K562 (cell line): Measurements from ENCODE around the gene OVOL2. TPM values are rescaled to one million over a fixed set of nuclear protein-coding genes. Genes with fewer than 3 reads are reported as not detected.

Source experiments
- ATAC-seq: fragments of 200-7000 bp; cut with Tn5 transposase; 3 replicates; pipeline ENCODE4 v1.9.1; 2020; ENCODE audit warnings: moderate library complexity
- BruUV-seq: library from RNA; stranded (reverse); fragments of 400-500 nt; replicated peaks from 2 replicates; lab custom pipeline; 2021; lab: Mats Ljungman, UMichigan
- CTCF ChIA-PET: fragments of 300-600 bp; formaldehyde crosslinking; extraction: SDS; loops from one replicate; lab custom pipeline; 2021; ENCODE audit warnings: low intra/inter-chr PET ratio; lab: Yijun Ruan, JAX
- POLR2A ChIA-PET: fragments of 300-600, 350-650 bp; sonication (Branson Sonifier 250); formaldehyde crosslinking; extraction: SDS; loops from one replicate; lab custom pipeline; 2021; ENCODE audit warnings: antibody characterized with exemption, inconsistent platforms; lab: Yijun Ruan, JAX
- DNase-seq, 4 experiments: peaks; one replicate each; pipeline versions ENCODE4 v3.0.0 to v3.0.0-alpha.2; 2011 to 2018; ENCODE audit warnings: low spot score in 3 of 4, mixed read lengths in 3 of 4; ENCODE audit errors: extremely low read depth in 1 of 4
- FAIRE-seq: peaks from 2 replicates; lab custom pipeline; 2011; peaks lifted over from hg19 to GRCh38; lab: Jason Lieb, UNC
- H2AFZ ChIP-seq: 2 replicates; pipeline ENCODE4 v1.6.0; 2011; ENCODE audit warnings: low read depth, low read length, control low read depth, inconsistent platforms
- H3K27ac ChIP-seq: fragments of 200-600 bp; 3 replicates; pipeline ENCODE4 v1.8.0; 2011; ENCODE audit warnings: low read depth, mild to moderate bottlenecking, control low read depth, inconsistent platforms, low read length, moderate library complexity, mixed read lengths; ENCODE audit errors: extremely low read depth
- H3K27me3 ChIP-seq, 2 experiments: fragments of 300-600 bp in 1 of 2; 2 replicates in 1 of 2; 3 replicates in 1 of 2; pipeline versions ENCODE4 v1.6.0 to v1.8.0; 2011; ENCODE audit warnings: inconsistent platforms in 2 of 2, low read length in 2 of 2, mild to moderate bottlenecking in 1 of 2, mixed read lengths in 1 of 2, moderate library complexity in 1 of 2; ENCODE audit not compliant: control insufficient read depth in 2 of 2, insufficient read depth in 2 of 2
- H3K36me3 ChIP-seq: fragments of 300-600 bp; 3 replicates; pipeline ENCODE4 v1.8.0; 2011; ENCODE audit warnings: mild to moderate bottlenecking, low read length, inconsistent platforms; ENCODE audit not compliant: control insufficient read depth, insufficient read depth
- H3K4me1 ChIP-seq, 2 experiments: fragments of 200-600 bp in 1 of 2; replicated peaks in 1 of 2; 2 replicates in 1 of 2; 3 replicates in 1 of 2; pipeline versions ENCODE4 v1.5.1 to v1.8.0; 2011; ENCODE audit warnings: inconsistent platforms in 2 of 2, low read length in 2 of 2, mild to moderate bottlenecking in 1 of 2, mixed read lengths in 1 of 2, moderate library complexity in 1 of 2; ENCODE audit not compliant: control insufficient read depth in 2 of 2, insufficient read depth in 2 of 2
- H3K4me2 ChIP-seq: 2 replicates; pipeline ENCODE4 v1.6.1; 2011; ENCODE audit warnings: low read length, control low read depth, inconsistent platforms, mixed read lengths; ENCODE audit not compliant: insufficient read depth
- H3K4me3 ChIP-seq: fragments of 200-600 bp; sonication (generic), shearing (Covaris generic); 2 replicates; pipeline ENCODE4 v1.5.1; 2016; ENCODE audit warnings: control low read depth, inconsistent platforms
- H3K79me2 ChIP-seq: fragments of 200-600 bp; 3 replicates; pipeline ENCODE4 v1.8.0; 2011; ENCODE audit warnings: low read length, inconsistent platforms; ENCODE audit not compliant: control insufficient read depth, insufficient read depth
- H3K9ac ChIP-seq, 2 experiments: 2 replicates each; pipeline versions ENCODE4 v1.6.0 to v1.6.1; 2011; ENCODE audit warnings: low read depth in 2 of 2, low read length in 2 of 2, control low read depth in 1 of 2, inconsistent platforms in 1 of 2, mild to moderate bottlenecking in 1 of 2, mixed read lengths in 1 of 2; ENCODE audit not compliant: insufficient read depth in 1 of 2
- H3K9me1 ChIP-seq: one replicate; pipeline ENCODE4 v1.6.0; 2011; ENCODE audit warnings: inconsistent platforms, mild to moderate bottlenecking, low read length, moderate library complexity; ENCODE audit not compliant: control insufficient read depth, insufficient read depth
- H3K9me3 ChIP-seq: replicated peaks from 2 replicates; pipeline ENCODE4 v1.5.1; 2011; ENCODE audit warnings: low read depth, low read length, inconsistent platforms; ENCODE audit not compliant: control insufficient read depth, insufficient read depth
- H4K20me1 ChIP-seq: replicated peaks from 2 replicates; pipeline ENCODE4 v1.6.1; 2011; ENCODE audit warnings: low read length, inconsistent platforms, mixed read lengths; ENCODE audit not compliant: control insufficient read depth, insufficient read depth
- ETS2 ChIP-seq: IDR thresholded peaks from 2 replicates; pipeline ENCODE4 v1.6.1; 2016; ENCODE audit warnings: borderline replicate concordance, missing genetic modification characterization, mild to moderate bottlenecking, moderate library complexity, missing compliant biosample characterization; ENCODE audit not compliant: poor library complexity, severe bottlenecking
- FOXO4 ChIP-seq: fragments of 450-650 bp; formaldehyde crosslinking; IDR thresholded peaks from 2 replicates; pipeline ENCODE4 v1.4.0; 2020; ENCODE audit warnings: mild to moderate bottlenecking, moderate library complexity
- NR0B1 ChIP-seq: fragments of 450-650 bp; IDR thresholded peaks from one replicate; pipeline ENCODE4 v1.6.1; 2018; ENCODE audit warnings: mild to moderate bottlenecking, moderate library complexity; ENCODE audit not compliant: partially characterized antibody
- PTRF ChIP-seq: fragments of 450-650 bp; IDR thresholded peaks from 2 replicates; pipeline ENCODE4 v1.6.1; 2016; ENCODE audit warnings: mild to moderate bottlenecking, missing genetic modification characterization, missing compliant biosample characterization
- RNF2 ChIP-seq: sonication (generic); IDR thresholded peaks from 2 replicates; pipeline ENCODE4 v1.6.1; 2016
- TSC22D4 ChIP-seq: fragments of 450-650 bp; IDR thresholded peaks from 2 replicates; pipeline ENCODE4 v1.6.1; 2016; ENCODE audit warnings: missing genetic modification characterization, missing biosample characterization, control low read depth
- ZBTB8A ChIP-seq: fragments of 450-650 bp; IDR thresholded peaks from 2 replicates; pipeline ENCODE4 v1.6.1; 2018; ENCODE audit warnings: mild to moderate bottlenecking, moderate library complexity; ENCODE audit not compliant: partially characterized antibody
- ZNF764 ChIP-seq: fragments of 250-450 bp; sonication (Bioruptor Pico); IDR thresholded peaks from 2 replicates; pipeline ENCODE4 v1.4.0; 2020; ENCODE audit warnings: low read depth, mild to moderate bottlenecking, moderate library complexity
- WGBS: fragments of 100-300 bp; shearing (Covaris generic); methylation state at CpG from one replicate; pipeline ENCODE4 v1.1.6; 2016; ENCODE audit warnings: low coverage, mixed read lengths; ENCODE audit not compliant: insufficient coverage; ENCODE audit errors: missing lambda C conversion rate; 5-methylcytosine and 5-hydroxymethylcytosine counted together
- in situ Hi-C: fragments of 300-500 bp; cut with MboI; formaldehyde crosslinking; loops from 4 replicates; pipeline ENCODE4 v1.15.0; 2018; ENCODE audit warnings: inconsistent platforms, mixed read lengths
- intact Hi-C: fragments of 100-400 bp; cut with micrococcal nuclease; formaldehyde crosslinking; loops from 2 replicates; pipeline ENCODE4 v1.14.2; 2022
- polyA plus RNA-seq, 8 experiments: library from polyadenylated mRNA; depleted of rRNA in 4 of 8; stranded (reverse) in 5 of 8; unstranded in 3 of 8; fragments of >200 nt; fragmentation: Nextera tagmentation in 2 of 8; fragmentation: Illumina TruSeq in 1 of 8; extraction: Ambion mirVana in 2 of 8; extraction: Trizol in 1 of 8; gene quantifications; 2 replicates each; pipeline versions ENCODE4 v1.2.1 to v1.2.3, GENCODE V29; 2011 to 2014; ENCODE audit warnings: inconsistent platforms in 1 of 8, missing spikeins in 1 of 8
- total RNA-seq, 7 experiments: library from RNA; depleted of rRNA in 6 of 7; stranded (reverse); fragments of >200 nt in 6 of 7; fragmentation: Illumina TruSeq in 2 of 7; extraction: Trizol in 2 of 7; gene quantifications; 2 replicates each; pipeline versions ENCODE4 v1.2.1 to v1.2.3, GENCODE V29; 2011 to 2021; ENCODE audit warnings: low replicate concordance in 1 of 7
- TF ChIP-seq, protein P1 (sequence below): fragments of 250-450 bp; sonication (Bioruptor Pico); IDR thresholded peaks from 2 replicates; pipeline ENCODE4 v1.8.0; 2021; ENCODE audit warnings: mild to moderate bottlenecking, moderate library complexity
- TF ChIP-seq, protein P2 (sequence below): sonication (generic); formaldehyde crosslinking; IDR thresholded peaks from 2 replicates; pipeline ENCODE4 v1.8.0; 2023; ENCODE audit warnings: mild to moderate bottlenecking, missing genetic modification reagents

OVOL2 gene
- total and polyA plus RNA-seq, 9 of the 15 experiments (the other 6 are each of a cell fraction or from before 2014, with no cell fraction given), result not detected

DNA sequence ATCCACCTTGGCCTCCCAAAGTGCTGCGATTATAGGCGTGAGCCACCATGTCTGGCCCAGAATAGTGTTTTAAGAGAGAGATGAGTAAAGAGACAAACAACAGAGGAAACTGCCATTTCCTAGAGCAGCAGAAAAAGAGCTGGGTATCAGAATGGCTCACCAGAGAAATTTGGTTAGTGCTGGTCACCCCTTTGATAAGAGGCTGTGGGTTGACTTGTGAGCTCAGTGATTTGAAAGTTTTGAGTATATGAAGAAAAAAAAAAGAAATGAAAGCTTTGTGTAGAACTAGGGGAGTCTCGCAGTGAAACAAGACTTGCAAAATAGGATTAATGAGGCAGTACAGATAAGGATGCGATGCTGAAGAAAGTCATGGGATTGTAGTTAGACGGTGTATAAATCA is 59.3 kb downstream of the OVOL2 start:
- no peaks in the 10 kb centered on the region for H3K4me1 ChIP-seq
- ChIA-PET CTCF (no interaction called here), POLR2A (no interaction called here)
- in situ Hi-C loops, result no loop called here
- DNase-seq (no peak), FAIRE-seq (no peak), ATAC-seq (no peak)
- no peaks in the 10 kb centered on the region for H3K9me1 ChIP-seq
- no peaks in the 10 kb centered on the region for H3K9me3 ChIP-seq
- peaks cover 6 to 7% of the 10 kb centered on the region in 2 experiments; a peak in 3 of 5 replicates for H3K27me3 ChIP-seq
- 19% methylated on average over 3 of the region's 5 CpGs for WGBS
- no peak overlapping the region for H3K4me3 ChIP-seq
- no peak overlapping the region for H3K9ac ChIP-seq
- intact Hi-C loops, result loop anchor here (5.0 to 10.0 kb wide), 5 partner anchors 104 to 494 kb away; partner anchors contain the start of genes BFSP1 and RRBP1
- no peaks in the 10 kb centered on the region for H3K36me3 ChIP-seq
- no peaks in the 10 kb centered on the region for H4K20me1 ChIP-seq
- no peak overlapping the region for H3K27ac ChIP-seq
- H3K79me2 ChIP-seq, result no peaks in the 10 kb centered on the region
- BruUV-seq, result no TSS peak
- H3K4me2 ChIP-seq, result no peak overlapping the region
- no peak for TF ChIP-seq NR0B1
- no peak for TF ChIP-seq FOXO4 (CRISPR knock-in tag)
- no peak for TF ChIP-seq RNF2
- no peak for TF ChIP-seq TSC22D4 (tag)
- TF ChIP-seq ETS2 (tag), result no peak
- no peak for TF ChIP-seq ZNF764 (CRISPR knock-in tag)
- TF ChIP-seq, protein P1, sequence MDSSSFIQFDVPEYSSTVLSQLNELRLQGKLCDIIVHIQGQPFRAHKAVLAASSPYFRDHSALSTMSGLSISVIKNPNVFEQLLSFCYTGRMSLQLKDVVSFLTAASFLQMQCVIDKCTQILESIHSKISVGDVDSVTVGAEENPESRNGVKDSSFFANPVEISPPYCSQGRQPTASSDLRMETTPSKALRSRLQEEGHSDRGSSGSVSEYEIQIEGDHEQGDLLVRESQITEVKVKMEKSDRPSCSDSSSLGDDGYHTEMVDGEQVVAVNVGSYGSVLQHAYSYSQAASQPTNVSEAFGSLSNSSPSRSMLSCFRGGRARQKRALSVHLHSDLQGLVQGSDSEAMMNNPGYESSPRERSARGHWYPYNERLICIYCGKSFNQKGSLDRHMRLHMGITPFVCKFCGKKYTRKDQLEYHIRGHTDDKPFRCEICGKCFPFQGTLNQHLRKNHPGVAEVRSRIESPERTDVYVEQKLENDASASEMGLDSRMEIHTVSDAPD, result no peak
- TF ChIP-seq PTRF (tag), result no peak
- TF ChIP-seq, protein P2, sequence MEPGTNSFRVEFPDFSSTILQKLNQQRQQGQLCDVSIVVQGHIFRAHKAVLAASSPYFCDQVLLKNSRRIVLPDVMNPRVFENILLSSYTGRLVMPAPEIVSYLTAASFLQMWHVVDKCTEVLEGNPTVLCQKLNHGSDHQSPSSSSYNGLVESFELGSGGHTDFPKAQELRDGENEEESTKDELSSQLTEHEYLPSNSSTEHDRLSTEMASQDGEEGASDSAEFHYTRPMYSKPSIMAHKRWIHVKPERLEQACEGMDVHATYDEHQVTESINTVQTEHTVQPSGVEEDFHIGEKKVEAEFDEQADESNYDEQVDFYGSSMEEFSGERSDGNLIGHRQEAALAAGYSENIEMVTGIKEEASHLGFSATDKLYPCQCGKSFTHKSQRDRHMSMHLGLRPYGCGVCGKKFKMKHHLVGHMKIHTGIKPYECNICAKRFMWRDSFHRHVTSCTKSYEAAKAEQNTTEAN, result no peak
- no peak for TF ChIP-seq ZBTB8A
- TF ChIP-seq, all 486 proteins: peak for 0
- H2AFZ ChIP-seq, result no peak overlapping the region
